ENCODE data around the gene CD164. TPM values are rescaled to one million over a fixed set of nuclear protein-coding genes. Genes with fewer than 3 reads are reported as not detected.
"Not testable (repeated sequence)": the region's sequence is repeated elsewhere in the genome, so short reads cannot be mapped to it uniquely, and the experiment has no call there.

Gene CD164
- total RNA-seq, 1 donor from 2014 or later = 122 TPM

DNA sequence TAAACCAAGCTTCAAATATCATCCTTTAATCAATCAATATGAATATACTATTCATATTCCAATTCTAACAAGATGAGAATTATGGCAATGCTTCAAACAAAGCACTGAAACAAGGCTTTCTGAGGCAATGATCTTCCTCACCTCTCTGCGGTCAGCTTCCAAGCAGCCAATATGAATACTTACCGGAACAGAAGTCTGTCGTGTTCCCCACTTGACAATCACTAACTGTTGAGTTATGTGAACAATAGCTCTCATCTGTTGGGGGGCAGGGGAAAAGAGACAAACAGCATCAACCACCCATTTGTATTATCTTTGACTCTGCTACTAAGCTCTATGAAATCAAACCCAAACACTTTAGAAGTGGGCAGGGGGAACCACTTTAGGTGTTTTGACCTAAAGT, 4.5 kb downstream of the CD164 start:
- DNase-seq (ENCODE audit: low read depth, low spot score) = no peak

DNA sequence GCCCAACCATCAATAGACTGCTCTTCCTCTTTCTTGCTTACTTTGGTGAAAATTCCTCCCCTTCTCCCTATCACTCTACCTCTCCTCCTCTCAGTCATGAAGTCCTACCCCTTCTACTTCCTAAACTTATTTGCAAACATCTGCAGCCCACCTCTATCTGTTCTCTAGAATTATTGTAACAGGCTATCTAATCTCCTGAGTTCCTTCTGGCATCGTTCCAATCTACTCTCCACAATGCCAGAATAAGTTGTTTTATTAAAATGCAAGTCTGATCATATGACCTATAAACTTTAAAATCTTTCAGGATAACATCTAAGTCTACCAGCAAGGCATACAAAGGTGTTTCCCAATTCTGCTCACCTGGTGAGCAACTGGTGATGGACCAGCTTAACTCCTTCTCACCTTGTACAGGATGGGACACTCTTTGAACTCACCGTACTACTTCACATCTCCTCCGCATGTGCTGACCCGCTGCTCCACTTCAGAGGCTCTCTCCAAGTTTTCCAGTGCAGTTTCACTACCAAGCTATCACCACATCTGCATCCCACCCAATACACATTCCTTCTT, 7.9 kb downstream of the CD164 start:
- DNase-seq (ENCODE audit: low read depth, low spot score) = no peak

DNA sequence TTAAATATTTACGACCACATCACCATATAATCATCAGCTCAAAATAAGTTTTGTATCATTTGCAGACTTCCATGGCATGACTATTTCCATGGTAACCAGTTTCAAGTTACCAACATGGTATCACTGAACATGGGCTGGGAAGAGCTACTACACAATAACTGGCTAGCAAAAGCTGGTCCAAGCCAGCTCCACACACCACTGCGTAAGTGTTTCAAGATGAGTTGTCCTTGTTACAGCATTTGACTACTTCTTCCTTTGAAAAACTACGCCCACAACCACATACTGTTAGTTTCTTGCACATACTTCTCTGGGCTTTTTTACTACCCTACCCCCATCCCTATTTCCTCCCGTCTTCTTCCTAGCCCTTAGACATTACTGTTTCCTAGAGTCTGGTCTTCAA, 8.5 kb downstream of the CD164 start:
- no peak for DNase-seq (ENCODE audit: low read depth, low spot score)

DNA sequence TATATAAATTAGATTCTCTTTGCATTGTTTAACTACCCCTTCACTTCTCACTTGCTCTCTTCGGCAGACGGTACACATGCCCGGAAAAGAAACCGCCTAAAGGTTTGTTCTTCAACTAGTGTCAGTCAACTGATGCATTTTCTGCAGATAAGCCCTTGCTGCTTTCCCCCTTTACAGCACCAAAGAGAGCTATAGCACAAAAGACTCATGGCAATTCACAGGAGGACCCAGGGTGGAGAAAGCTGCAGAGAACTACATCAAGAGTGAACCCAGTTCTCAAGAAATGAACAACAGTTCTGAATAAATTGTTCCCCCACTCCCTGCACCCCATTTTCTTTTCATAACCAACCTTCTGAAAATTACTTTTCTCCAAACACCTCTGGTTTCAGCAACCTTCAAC, 8.9 kb downstream of the CD164 start:
- DNase-seq (ENCODE audit: low read depth, low spot score) = no peak

DNA sequence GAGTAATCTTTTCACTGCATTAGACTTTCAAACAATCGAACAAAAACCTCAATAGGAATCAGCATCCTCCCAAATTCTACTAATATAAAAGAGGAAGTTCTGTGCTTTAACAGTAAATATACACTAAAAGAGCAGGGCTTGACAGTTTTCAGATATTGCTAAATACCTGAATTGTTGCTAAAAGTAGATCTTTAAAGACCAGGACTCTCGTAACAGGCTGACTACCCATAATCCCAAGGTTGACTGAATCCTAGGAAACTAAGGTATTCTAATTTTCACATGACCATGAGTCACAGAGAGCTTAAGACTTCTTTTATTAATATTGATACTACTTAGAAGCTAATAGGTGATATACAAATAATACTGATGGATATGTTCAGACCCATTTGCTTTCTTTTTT, 10.1 kb downstream of the CD164 start:
- no peak for DNase-seq (ENCODE audit: low read depth, low spot score)

DNA sequence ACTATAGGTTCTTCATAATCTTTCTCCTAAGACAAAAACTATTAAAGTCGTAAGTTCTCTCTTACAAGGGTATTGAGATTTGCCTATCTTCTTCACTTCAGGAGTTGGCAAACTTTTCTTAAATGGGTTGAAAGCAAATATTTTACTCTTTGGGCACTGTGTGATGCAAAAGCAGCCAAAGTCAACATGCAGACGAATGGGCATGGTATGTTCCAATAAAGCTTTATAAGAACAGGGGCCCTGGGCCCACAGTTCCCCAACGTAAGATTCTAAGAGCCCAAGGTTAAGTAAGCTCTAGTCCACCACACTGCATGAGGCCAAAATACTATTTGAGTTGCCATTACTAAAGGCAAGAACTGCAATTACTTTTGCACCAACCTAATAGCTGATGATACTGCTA, 11.5 kb downstream of the CD164 start:
- no peak for DNase-seq (ENCODE audit: low read depth, low spot score)

DNA sequence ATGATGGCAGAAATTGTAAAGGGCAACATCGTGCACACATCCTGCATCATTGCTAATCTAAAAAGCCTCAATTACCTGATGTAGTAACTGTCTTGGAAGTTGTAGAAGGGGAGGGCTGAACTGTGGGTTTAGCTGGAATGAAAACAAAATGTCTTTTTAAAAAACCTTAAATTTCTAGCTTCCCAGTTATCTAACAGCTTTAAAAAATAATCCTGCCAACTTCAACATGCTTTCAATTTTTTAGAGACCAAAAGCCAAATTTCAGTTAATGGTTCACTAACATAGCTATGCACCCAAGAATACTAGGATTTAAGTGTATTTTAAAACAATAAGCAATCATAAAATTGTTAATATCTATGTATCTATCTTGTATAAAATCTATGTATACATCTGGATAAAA, 11.9 kb downstream of the CD164 start:
- DNase-seq (ENCODE audit: low read depth, low spot score) = no peak

DNA sequence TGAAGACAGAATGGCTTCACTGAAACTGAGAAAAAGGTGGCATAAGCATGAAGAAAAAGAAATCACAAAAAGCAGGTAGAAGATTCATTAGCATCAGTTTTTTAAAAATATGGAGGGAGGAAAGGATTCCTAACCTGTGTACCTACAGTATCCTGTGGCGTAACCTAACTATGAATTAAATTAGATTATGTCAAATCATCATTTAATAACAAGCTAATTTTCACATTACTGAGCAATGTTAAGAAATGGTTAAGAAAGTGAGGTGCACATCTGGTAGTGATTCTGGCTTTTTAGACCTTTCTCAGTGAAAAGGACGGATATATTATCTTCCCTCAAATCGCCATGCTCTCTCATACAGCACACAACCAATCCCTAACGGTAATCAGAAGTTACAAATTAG, 12.5 kb downstream of the CD164 start:
- DNase-seq (ENCODE audit: low read depth, low spot score) = no peak

DNA sequence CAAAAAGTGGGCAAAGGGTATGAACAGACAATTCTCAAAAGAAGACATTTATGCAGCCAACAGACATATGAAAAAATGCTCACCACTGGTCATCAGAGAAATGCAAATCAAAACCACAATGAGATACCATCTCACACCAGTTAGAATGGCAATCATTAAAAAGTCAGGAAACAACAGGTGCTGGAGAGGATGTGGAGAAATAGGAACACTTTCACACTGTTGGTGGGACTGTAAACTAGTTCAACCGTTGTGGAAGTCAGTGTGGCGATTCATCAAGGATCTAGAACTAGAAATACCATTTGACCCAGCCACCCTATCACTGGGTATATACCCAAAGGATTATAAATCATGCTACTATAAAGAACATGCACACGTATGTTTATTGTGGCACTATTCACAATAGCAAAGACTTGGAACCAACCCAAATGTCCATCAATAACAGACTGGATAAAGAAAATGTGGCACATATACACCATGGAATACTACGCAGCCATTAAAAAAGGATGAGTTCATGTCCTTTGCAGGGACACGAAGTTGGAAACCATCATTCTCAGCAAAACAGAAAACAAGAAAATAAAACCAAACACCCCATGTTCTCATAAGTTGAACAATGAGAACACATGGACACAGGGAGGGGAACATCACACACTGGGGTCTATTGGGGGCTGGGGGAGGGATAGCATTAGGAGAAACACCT, 17.7 kb downstream of the CD164 start:
- DNase-seq (ENCODE audit: low read depth, low spot score) = not testable (repeated sequence)

DNA sequence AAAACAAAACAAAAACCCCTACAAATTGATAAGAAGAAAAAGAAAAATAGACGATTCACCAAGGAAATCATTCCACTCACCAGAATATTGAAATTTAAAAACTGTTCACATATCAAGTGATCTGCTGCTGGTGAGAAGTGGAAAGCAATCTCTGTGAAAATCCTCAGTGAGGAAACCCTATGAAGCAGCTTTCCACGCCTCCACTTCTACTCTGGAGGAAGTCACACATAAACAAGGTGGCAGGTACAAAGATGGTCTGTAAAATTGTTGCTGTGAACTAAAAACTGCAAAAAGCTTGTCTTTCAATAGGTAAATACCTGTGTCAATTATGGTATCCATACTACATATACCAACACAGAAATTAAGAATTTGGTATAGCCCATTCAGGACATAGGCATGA, 18.5 kb downstream of the CD164 start:
- no peak for DNase-seq (ENCODE audit: low read depth, low spot score)

DNA sequence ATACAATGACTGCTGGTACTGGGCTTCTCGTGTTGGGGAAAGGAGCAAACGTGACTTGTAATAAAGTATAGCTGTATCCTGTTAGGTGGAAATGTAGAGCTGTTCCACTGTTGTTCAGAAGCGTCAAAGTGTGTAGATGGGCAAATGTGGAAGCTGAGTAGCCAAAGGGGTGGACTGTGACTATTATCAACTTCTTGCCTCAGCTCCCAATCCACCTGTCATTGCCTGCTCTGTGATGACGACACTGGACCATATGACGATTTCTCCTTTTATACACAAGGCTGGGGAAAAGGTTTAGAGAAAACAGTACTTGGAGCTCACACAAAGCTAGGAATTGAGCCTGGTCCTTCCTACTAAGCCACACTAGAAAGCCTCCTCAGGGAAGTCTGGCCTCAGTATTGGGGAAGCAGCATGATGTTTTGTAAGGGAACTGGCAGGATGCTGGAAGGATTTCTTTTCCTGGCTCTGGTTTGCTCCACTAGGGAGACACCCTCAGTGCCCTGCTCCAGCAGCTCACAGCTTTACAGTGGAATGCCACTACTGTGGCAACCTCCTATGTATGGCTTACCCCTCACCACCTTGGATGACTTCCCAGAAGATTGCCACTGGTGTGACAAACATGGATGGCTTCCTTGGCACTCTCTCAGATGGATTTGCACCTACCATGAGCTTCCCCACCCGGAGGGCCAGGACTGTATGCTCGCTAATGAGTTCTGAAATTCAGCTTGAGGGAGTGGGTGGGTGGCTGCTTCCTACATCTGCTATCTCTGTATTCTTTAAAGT, 20.0 kb downstream of the CD164 start:
- no peak for DNase-seq (ENCODE audit: low read depth, low spot score)

DNA sequence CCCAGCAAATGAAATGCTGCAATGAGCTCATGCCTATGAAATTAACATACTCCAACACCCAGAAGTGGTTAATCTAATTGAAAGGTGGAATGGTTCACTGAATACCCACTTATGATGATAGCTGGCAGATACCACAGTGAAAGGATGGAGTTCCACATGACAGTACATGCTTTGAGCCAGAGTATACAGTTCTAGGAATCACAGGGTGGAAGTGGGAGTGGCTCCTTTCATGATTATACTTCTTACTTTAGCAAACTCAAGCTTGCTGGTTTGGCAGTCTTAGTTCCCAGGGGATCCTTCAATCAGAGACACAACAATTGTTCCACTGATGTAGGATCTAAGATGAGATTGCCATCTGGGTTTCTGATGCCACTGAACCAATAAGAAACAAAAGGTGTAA, 21.5 kb downstream of the CD164 start:
- DNase-seq (ENCODE audit: low read depth, low spot score) = no peak

DNA sequence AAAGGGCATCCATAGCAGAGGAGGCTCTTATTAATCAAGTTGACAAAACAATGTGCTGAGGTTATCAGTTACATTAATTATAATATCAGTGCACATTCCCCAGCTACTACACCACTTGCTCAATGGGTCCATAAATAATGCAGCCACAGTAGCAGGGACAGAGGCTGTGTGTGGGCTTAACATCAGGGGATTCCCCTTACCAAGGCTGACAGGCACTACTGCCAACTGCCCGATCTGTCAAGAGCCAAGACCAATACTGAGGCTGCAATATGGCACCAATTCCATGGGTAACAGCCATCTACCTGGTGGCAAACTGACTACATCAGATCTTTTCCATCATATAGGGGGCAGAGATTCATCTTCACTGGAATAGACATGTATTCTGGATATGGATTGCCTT, 22.0 kb downstream of the CD164 start:
- no peak for DNase-seq (ENCODE audit: low read depth, low spot score)

DNA sequence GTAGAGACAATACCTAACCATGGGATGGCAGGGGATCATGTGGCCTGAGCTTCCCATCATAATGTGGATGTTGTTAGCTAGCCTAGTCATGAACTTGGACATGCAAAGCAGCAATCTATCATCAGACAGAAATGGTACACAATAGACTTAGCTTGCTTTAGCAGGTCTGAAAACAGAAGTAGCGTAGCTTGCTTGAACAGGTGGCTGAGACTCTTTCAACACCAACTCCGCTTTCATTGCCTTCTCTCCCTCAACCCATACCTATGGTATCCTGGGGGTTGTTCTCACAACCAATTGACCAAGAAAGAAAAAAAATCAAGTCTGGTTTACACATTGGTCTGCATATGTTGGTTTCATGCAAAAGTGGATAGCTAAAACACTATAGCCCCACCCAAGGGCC, 23.0 kb downstream of the CD164 start:
- DNase-seq (ENCODE audit: low read depth, low spot score) = no peak

DNA sequence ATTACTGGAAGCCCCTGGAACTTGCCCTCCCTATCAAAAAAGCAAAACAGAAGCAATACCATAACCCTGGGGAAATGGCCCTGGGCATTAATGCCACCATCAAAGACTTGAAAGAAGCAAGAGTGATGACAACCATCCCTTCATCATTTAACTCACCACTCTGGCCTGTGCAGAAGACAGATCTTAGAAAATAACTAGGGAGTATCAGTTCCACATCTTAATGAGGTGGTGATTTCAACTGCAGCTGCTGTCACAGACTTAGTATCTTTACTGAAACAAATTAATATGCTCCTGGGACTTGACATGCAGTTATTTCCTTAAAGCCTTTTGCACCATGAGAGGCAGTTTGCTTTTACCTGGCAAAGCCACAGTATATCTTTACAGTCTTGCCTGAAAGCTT, 24.1 kb downstream of the CD164 start:
- DNase-seq (ENCODE audit: low read depth, low spot score) = no peak

DNA sequence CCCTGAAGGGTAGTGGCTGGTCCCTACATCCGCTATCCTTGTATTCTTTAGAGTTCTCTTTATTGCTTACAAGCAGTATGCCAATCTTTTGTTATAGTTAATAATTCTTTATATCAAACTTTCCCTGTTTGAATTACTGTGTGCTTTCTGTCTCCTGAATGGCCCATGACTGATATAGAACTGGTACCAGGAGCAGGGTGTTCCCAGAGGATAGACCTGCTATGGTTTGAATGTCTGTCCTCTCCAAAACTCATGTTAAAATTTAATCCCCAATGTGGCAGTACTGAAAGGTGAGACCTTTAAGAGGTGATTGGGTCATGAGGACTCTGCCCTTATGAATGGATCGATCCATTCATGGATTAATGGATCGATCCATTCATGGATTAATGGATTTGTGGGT, 26.0 kb downstream of the CD164 start:
- DNase-seq (ENCODE audit: low read depth, low spot score) = no peak

DNA sequence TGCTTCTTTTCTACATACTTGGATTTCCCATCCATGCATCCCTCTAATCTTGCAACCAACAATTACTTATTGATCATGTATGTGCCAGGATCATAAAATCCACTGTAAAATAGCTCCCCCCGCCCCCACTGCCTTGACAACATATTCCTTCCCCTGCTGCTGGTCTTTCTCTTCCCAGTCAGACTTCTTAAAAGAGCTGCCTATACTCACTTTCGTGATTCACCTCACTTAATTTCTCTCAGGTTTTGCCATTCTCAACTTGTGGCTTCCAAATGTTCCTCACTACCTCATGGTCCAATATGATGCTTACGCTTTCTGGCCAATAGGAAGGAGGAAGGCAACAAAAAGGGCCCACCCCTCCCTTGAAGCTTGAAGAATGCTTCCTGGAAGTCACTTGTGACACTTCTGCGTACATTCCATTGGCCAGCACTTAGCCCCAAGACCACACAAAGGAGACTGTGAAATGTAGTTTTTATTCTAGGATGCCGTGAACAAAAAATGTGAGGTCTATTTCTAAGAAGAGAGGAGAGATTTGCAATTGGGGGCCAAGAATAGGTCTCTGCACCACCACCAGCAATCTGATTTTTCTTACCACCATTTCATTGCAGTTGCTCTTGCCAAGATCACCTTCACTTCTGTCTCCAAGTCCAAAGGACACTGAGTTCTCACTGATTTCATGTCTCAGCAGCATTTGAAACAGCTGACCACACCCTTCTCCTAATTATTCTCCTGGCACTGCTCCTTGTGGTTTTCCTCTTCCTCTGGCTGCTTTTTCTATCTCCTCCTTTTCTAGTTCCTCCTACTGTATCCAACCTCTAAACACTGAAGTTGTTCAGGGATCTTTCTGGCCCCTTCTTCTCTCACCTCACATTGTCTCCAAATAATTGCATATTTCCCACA, 30.8 kb downstream of the CD164 start:
- DNase-seq (ENCODE audit: low read depth, low spot score) = no peak

DNA sequence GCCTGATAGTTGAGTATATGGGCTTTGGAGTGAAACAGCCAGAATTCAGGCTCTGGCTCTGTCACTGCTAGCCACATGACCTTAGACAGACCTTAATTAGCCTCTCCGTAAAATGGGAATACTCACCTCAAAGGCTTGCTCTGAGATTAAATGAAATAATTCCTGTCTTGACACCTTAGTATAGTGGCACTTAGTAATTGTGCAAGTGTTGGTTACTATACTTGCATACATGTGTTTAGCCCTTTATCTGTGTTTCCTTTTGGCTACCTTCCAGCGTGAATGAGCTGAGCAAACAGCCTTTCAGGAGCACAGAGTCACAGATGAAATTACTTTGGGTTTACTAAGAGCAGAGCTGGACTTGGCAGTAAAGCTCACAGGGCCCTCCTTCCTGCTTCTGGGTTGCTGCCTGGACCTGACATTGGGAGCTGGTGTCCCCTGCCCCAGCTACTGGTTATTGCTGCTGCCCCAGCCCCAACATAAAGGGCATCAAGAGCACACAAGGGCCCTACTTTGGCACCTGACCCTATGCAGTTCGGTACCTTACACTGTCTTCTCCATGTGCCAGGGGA, 32.8 kb downstream of the CD164 start:
- peak; percentile 24 for DNase-seq (ENCODE audit: low read depth, low spot score)

DNA sequence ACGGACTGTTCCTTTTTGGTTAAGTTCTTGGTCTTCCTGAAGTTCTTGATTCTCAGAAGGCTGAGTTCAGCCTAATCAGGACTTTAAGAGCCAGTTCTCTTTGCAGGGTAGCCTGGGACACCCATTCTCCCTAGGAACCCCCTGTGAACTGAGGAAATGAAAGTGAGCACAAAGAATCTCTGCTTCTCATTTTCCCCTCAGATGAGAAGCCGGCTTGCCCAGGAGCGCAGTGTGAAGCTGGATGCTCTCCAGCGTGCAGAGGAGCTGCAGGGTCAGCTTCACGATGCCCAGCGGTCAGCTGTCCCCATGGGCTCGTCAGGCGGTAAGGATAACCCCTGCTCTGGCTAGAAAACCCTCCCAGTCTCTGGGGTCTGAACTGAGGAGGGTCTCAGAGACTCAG, 34.0 kb downstream of the CD164 start:
- DNase-seq (ENCODE audit: low read depth, low spot score) = no peak

DNA sequence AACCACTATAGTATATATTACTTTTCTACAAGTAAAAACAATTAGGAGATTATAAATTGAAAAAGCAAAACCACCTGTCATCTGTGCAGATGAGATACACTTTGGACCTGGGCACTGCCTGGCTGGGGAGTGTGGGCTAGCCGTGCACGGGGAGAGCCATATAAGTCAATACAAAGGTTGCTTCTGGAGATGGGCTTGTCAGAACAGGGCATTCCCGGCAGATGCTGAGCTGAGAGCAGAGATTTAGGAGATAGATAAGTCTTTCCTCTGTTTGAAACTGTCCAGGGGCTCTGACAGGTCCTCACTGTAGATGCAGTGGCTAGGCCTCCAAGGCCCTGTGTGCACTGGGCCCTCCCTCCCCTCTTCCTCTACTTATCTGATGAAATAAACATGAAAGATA, 34.5 kb downstream of the CD164 start:
- DNase-seq (ENCODE audit: low read depth, low spot score) = no peak

DNA sequence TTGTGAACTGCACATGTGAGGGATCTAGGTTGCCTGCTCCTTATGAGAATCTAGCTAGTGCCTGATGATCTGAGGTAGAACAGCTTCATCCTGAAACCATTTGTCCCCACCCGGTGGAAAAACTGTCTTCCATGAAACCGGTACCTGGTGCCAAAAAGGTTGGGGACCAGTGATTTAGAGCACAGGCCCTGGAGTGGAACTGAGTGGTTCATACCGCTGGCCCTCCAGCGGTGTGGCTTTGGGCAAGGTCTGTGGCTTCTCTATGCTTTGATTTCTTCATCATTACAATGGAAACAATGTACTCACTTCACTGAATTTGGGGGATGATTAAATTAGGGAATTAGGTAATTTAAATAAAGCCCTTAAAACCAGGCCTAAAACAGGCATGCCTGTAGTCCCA, 36.3 kb downstream of the CD164 start:
- no peak for DNase-seq (ENCODE audit: low read depth, low spot score)

DNA sequence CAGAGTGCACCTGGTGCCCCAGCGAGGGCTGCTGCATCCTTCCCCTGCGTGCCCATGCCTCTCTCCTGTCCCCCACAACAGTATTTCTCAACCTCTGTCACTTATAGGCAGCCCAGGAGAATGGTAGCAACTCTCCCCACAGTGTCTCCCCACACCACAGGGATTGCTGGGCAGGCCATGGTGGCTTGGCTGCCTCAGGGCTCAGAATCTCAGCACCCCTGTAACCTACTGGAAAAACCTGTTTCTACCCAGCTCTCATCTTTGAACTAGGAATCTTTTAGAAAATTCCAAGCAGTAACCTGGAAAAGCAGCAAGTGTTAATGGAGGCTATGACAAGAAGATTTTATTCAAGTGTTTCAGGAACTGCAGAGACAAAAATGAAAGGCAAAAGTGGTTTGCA, 38.0 kb downstream of the CD164 start:
- DNase-seq (ENCODE audit: low read depth, low spot score) = no peak
